Activated CD4-positive, alpha-beta memory T cell treated with anti-CD3 and anti-CD28 coated beads for 36 hours (primary cell): ENCODE measurements around the gene TEX264. TPM values are rescaled to one million over a fixed set of nuclear protein-coding genes. Genes with fewer than 3 reads are reported as not detected.
A peak's percentile ranks its signal among the peaks of the same experiment; 100 is the strongest.

Experiments
- CTCF ChIA-PET: fragments of 350-600 bp; sonication (Branson Sonifier 250); formaldehyde crosslinking; loops from one replicate; lab custom pipeline; 2021; ENCODE audit warnings: antibody characterized with exemption, inconsistent platforms; lab: Charles Lee
- POLR2A ChIA-PET: fragments of 350-600 bp; sonication (Branson Sonifier 250); formaldehyde crosslinking; loops from one replicate; lab custom pipeline; 2021; ENCODE audit warnings: antibody characterized with exemption; lab: Charles Lee
- DNase-seq: peaks from one replicate; pipeline ENCODE4 v3.0.0-alpha.2; 2020
- H3K27ac Mint-ChIP-seq: one replicate; pipeline ENCODE4 v1.8.0; 2021; ENCODE audit warnings: mixed read lengths
- H3K27me3 Mint-ChIP-seq: one replicate; pipeline ENCODE4 v1.8.0; 2021; ENCODE audit warnings: mixed read lengths
- H3K36me3 Mint-ChIP-seq: one replicate; pipeline ENCODE4 v1.8.0; 2021; ENCODE audit warnings: mixed read lengths
- H3K4me1 Mint-ChIP-seq: one replicate; pipeline ENCODE4 v1.8.0; 2021; ENCODE audit warnings: low read depth, mixed read lengths
- H3K4me3 Mint-ChIP-seq: one replicate; pipeline ENCODE4 v1.8.0; 2021; ENCODE audit warnings: mild to moderate bottlenecking, mixed read lengths
- H3K9me3 Mint-ChIP-seq: one replicate; pipeline ENCODE4 v1.8.0; 2021; ENCODE audit warnings: mixed read lengths
- intact Hi-C: fragments of 100-400 bp; cut with micrococcal nuclease; formaldehyde crosslinking; loops from one replicate; pipeline ENCODE4 v1.15.1; 2023
- total RNA-seq, 2 experiments: library from RNA; stranded (reverse); gene quantifications; one replicate each; pipeline ENCODE4 v1.2.3, GENCODE V29; 2021

The TEX264 gene
- total RNA-seq, 2 experiments from 2014 or later = 44.9 to 45.2 TPM

DNA sequence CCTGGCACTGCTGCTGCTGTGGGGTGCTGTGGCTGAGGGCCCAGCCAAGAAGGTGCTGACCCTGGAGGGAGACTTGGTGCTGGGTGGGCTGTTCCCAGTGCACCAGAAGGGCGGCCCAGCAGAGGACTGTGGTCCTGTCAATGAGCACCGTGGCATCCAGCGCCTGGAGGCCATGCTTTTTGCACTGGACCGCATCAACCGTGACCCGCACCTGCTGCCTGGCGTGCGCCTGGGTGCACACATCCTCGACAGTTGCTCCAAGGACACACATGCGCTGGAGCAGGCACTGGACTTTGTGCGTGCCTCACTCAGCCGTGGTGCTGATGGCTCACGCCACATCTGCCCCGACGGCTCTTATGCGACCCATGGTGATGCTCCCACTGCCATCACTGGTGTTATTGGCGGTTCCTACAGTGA is 38.0 kb downstream of the TEX264 start:
- POLR2A ChIA-PET = no interaction called here
- Mint-ChIP-seq H3K36me3 (peaks cover 2% of the 10 kb centered on the region), H3K4me1 (peaks cover 16% of the 10 kb centered on the region), H3K27me3 (no peaks in the 10 kb centered on the region), H3K4me3 (no peak overlapping the region), H3K27ac (no peak overlapping the region), H3K9me3 (peaks cover 2% of the 10 kb centered on the region)
- CTCF ChIA-PET = interaction anchor here (1.5 kb wide), 1 partner anchor 39 kb away, joined by 4 read pairs; no protein-coding TSS in a partner anchor
- DNase-seq = peak; percentile 8
- intact Hi-C loops = no loop called here

DNA sequence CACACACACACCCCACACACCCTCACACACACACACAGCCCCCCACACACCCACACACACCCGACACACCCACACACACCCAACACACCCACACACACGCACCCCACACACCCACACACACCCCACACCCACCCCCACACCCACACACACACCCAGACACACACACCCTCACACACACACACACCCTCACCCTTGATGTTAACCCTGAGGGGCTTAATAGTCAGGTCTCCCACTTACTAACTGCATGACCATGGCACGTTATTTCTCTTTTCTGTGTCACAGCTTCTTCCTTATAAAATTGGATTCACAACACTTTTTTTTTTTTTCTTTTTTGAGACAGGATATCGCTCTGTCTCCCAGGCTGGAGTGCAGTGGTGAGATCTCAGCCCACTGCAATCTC is 38.6 kb downstream of the TEX264 start:
- H3K9me3 Mint-ChIP-seq = peaks cover 2% of the 10 kb centered on the region
- peaks cover 2% of the 10 kb centered on the region for H3K36me3 Mint-ChIP-seq
- ChIA-PET POLR2A (no interaction called here), CTCF (interaction anchor here (1.4 to 2.3 kb wide), 5 partner anchors 9 to 90 kb away, joined by 3 to 10 read pairs (median 7); no protein-coding TSS in a partner anchor)
- peaks cover 16% of the 10 kb centered on the region for H3K4me1 Mint-ChIP-seq
- H3K4me3 Mint-ChIP-seq = peak overlapping the region; percentile 39
- H3K27ac Mint-ChIP-seq = peak overlapping the region; percentile 77
- intact Hi-C loops = no loop called here
- peak; percentile 11 for DNase-seq
- H3K27me3 Mint-ChIP-seq = no peaks in the 10 kb centered on the region

DNA sequence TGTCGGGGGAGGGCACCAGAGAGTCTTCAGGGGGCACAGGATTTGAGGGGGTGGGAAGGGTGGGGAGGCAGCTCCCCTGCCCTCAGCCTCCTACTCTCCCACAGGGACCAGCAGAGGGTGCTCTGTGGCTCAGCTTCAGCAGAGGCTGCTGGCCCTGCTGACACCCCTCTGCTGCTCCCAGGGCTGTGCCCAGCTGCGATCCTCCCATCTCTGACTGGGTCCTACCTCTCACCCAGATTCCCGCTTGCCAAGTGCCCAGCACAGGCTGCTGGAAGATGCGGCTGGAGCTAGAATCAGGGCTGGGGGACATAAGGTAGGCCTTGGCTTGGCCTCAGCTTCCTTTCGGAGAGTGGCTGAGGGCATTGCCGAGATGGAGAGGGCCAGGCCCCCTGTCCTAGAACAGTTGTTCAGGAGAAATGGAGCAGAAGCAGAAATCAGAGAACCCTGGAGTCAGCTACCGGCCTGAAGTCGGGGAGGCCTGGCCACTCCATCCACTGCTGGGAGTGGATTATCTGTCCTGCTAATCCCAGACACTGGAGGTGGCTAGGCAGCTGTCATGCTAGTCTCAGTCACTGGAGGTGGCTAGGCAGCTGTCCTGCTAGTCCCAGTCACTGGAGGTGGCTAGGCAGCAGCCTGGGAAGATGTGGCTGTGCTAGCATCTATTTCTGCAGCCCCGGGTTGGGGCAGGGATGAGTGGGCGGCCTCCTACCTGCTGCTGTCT is 39.7 kb downstream of the TEX264 start:
- POLR2A ChIA-PET = no interaction called here
- Mint-ChIP-seq H3K4me3 (no peak overlapping the region), H3K4me1 (peaks cover 13% of the 10 kb centered on the region), H3K27me3 (no peaks in the 10 kb centered on the region), H3K9me3 (peaks cover 2% of the 10 kb centered on the region), H3K36me3 (peaks cover 2% of the 10 kb centered on the region), H3K27ac (no peak overlapping the region)
- intact Hi-C loops = no loop called here
- CTCF ChIA-PET = interaction anchor here (1.2 to 2.3 kb wide), 5 partner anchors 8 to 89 kb away, joined by 3 to 10 read pairs (median 7); no protein-coding TSS in a partner anchor
- DNase-seq = peak; percentile 15

DNA sequence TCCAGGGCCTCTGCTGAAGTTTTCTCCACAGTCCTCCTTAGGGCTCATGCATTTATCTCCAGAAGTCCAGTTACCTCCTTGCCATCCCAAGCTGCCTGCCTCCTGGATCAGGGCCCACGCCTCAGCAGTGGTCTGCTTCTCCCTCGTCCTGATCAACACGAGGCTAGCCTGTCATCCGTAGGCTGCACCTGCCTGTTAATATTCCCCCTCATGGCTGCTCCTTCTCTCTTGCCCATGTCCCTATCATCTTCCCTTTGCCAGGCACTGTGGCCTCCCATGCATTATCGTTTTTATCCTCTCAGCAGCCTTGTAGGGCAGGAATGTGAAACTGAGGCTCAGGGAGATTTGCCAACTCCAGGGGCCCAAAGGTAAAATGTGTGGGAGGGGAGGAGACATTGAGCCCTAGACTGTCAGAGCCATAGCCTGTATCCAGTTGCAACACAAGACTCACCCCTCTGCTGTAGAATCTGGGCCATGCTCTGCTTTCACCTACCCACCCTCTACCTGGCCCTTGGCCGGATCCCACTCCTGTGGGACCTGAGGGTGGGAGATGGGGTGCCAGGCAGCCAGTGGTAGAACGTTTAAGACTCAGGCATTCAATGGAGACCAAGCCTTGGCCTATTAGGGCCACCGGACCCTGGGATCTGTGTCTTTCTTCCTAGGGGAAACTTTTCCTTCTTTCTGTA is 40.4 kb downstream of the TEX264 start:
- ChIA-PET CTCF (interaction anchor here (1.2 to 2.3 kb wide), 4 partner anchors 8 to 88 kb away, joined by 3 to 10 read pairs (median 8); no protein-coding TSS in a partner anchor), POLR2A (no interaction called here)
- H3K4me1 Mint-ChIP-seq = peaks cover 6% of the 10 kb centered on the region
- no peaks in the 10 kb centered on the region for H3K27me3 Mint-ChIP-seq
- intact Hi-C loops = no loop called here
- peaks cover 2% of the 10 kb centered on the region for H3K9me3 Mint-ChIP-seq
- DNase-seq = peak; percentile 6
- no peak overlapping the region for H3K27ac Mint-ChIP-seq
- no peak overlapping the region for H3K4me3 Mint-ChIP-seq
- H3K36me3 Mint-ChIP-seq = peaks cover 2% of the 10 kb centered on the region

DNA sequence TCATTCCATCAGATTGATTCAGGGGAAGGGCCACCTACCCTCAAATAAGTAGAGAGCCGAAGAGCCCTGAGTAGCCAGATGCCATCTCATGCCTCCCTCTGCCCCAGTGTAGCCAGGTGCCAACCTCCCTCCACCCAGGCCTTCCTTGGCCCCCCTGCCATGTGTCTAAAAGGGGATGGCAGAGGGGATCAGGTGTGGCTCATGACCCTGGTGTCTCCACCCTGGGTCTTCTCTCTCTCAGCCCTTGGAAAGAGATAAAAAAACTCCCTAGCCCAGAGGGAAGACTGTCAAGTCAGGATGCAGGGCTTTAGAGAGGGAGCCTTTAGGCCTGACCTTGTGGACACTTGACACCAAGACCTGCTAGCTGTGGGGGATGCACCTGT is 41.0 kb downstream of the TEX264 start:
- DNase-seq = peak; percentile 6
- Mint-ChIP-seq H3K27me3 (no peaks in the 10 kb centered on the region), H3K4me1 (peaks cover 6% of the 10 kb centered on the region), H3K9me3 (peaks cover 2% of the 10 kb centered on the region), H3K4me3 (no peak overlapping the region), H3K27ac (no peak overlapping the region), H3K36me3 (peaks cover 2% of the 10 kb centered on the region)
- CTCF ChIA-PET = interaction anchor here (0.9 kb wide), 1 partner anchor 210 kb away, joined by 5 read pairs; no protein-coding TSS in a partner anchor
- intact Hi-C loops = no loop called here
- POLR2A ChIA-PET = no interaction called here

DNA sequence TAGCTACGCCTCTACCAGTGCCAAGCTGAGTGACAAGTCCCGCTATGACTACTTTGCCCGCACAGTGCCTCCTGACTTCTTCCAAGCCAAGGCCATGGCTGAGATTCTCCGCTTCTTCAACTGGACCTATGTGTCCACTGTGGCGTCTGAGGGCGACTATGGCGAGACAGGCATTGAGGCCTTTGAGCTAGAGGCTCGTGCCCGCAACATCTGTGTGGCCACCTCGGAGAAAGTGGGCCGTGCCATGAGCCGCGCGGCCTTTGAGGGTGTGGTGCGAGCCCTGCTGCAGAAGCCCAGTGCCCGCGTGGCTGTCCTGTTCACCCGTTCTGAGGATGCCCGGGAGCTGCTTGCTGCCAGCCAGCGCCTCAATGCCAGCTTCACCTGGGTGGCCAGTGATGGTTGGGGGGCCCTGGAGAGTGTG is 41.5 kb downstream of the TEX264 start:
- POLR2A ChIA-PET = no interaction called here
- Mint-ChIP-seq H3K27ac (no peak overlapping the region), H3K4me1 (peaks cover 2% of the 10 kb centered on the region), H3K36me3 (peaks cover 2% of the 10 kb centered on the region), H3K27me3 (no peaks in the 10 kb centered on the region), H3K9me3 (peaks cover 2% of the 10 kb centered on the region), H3K4me3 (no peak overlapping the region)
- CTCF ChIA-PET = interaction anchor here (0.9 kb wide), 1 partner anchor 210 kb away, joined by 5 read pairs; no protein-coding TSS in a partner anchor
- intact Hi-C loops = no loop called here
- DNase-seq = no peak

DNA sequence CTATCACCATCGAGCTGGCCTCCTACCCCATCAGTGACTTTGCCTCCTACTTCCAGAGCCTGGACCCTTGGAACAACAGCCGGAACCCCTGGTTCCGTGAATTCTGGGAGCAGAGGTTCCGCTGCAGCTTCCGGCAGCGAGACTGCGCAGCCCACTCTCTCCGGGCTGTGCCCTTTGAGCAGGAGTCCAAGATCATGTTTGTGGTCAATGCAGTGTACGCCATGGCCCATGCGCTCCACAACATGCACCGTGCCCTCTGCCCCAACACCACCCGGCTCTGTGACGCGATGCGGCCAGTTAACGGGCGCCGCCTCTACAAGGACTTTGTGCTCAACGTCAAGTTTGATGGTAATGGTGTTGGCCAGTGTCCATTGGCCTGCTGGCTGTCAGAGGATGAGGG is 41.9 kb downstream of the TEX264 start:
- CTCF ChIA-PET = interaction anchor here (0.9 kb wide), 1 partner anchor 211 kb away, joined by 5 read pairs; no protein-coding TSS in a partner anchor
- Mint-ChIP-seq H3K4me1 (peaks cover 2% of the 10 kb centered on the region), H3K9me3 (peaks cover 2% of the 10 kb centered on the region), H3K36me3 (peaks cover 2% of the 10 kb centered on the region), H3K27me3 (no peaks in the 10 kb centered on the region), H3K27ac (no peak overlapping the region), H3K4me3 (no peak overlapping the region)
- intact Hi-C loops = no loop called here
- POLR2A ChIA-PET = no interaction called here
- DNase-seq = no peak

DNA sequence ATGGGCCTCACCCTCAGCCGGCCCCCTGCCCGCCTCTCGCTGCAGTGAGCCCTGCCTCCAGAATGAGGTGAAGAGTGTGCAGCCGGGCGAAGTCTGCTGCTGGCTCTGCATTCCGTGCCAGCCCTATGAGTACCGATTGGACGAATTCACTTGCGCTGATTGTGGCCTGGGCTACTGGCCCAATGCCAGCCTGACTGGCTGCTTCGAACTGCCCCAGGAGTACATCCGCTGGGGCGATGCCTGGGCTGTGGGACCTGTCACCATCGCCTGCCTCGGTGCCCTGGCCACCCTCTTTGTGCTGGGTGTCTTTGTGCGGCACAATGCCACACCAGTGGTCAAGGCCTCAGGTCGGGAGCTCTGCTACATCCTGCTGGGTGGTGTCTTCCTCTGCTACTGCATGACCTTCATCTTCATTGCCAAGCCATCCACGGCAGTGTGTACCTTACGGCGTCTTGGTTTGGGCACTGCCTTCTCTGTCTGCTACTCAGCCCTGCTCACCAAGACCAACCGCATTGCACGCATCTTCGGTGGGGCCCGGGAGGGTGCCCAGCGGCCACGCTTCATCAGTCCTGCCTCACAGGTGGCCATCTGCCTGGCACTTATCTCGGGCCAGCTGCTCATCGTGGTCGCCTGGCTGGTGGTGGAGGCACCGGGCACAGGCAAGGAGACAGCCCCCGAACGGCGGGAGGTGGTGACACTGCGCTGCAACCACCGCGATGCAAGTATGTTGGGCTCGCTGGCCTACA is 44.4 kb downstream of the TEX264 start:
- CTCF ChIA-PET = interaction anchor here (5.6 kb wide), 1 partner anchor 82 kb away, joined by 88 read pairs; no protein-coding TSS in a partner anchor
- intact Hi-C loops = no loop called here
- H3K4me3 Mint-ChIP-seq = no peak overlapping the region
- no peak for DNase-seq
- no peaks in the 10 kb centered on the region for H3K9me3 Mint-ChIP-seq
- no peaks in the 10 kb centered on the region for H3K27me3 Mint-ChIP-seq
- no peaks in the 10 kb centered on the region for H3K36me3 Mint-ChIP-seq
- peaks cover 13% of the 10 kb centered on the region for H3K4me1 Mint-ChIP-seq
- H3K27ac Mint-ChIP-seq = no peak overlapping the region
- POLR2A ChIA-PET = no interaction called here

DNA sequence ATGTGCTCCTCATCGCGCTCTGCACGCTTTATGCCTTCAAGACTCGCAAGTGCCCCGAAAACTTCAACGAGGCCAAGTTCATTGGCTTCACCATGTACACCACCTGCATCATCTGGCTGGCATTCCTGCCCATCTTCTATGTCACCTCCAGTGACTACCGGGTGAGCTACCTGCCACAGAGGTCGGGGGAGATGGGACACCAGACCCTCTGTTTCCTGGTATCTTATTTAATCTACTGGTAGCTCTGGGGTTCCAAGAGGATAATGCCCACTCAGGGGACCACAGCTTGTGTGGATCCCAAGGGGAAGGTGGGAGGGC is 44.9 kb downstream of the TEX264 start:
- Mint-ChIP-seq H3K27ac (no peak overlapping the region), H3K27me3 (no peaks in the 10 kb centered on the region), H3K4me1 (peaks cover 14% of the 10 kb centered on the region), H3K36me3 (no peaks in the 10 kb centered on the region), H3K9me3 (no peaks in the 10 kb centered on the region), H3K4me3 (no peak overlapping the region)
- no peak for DNase-seq
- intact Hi-C loops = no loop called here
- ChIA-PET CTCF (interaction anchor here (0.8 to 5.6 kb wide), 4 partner anchors 14 to 214 kb away, joined by 3 to 88 read pairs (median 3); no protein-coding TSS in a partner anchor), POLR2A (no interaction called here)

DNA sequence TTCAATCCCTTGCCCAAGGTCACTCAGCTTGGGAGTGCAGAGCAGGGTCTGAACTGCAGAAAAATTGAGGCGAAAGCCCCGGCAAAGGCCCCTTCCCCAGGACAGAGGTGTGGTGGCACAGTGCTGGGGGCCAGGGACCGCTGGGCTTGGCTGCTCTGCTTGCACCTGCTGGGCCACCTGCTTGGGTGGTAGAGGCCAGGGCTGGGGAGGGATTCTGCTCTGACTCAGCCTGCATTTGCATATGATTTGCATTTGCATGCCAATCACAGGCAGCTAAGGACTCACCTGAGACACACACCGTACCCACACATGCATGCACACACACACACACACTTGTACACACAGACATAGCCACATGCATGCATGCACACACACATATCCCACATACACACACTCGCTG is 45.8 kb downstream of the TEX264 start:
- CTCF ChIA-PET = interaction anchor here (0.8 to 5.6 kb wide), 4 partner anchors 13 to 215 kb away, joined by 3 to 88 read pairs (median 3); no protein-coding TSS in a partner anchor

DNA sequence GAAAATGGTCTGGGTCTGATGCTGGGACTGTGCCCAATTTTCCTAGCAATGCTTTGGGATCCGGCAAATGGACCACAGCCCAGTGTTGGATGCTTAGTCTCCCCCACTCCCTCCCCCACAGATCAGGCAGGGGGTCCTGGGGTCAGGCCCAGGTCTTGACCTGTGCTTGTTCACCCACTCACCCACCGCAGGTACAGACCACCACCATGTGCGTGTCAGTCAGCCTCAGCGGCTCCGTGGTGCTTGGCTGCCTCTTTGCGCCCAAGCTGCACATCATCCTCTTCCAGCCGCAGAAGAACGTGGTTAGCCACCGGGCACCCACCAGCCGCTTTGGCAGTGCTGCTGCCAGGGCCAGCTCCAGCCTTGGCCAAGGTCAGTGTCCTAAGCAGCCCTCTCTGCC is 46.4 kb downstream of the TEX264 start:
- H3K36me3 Mint-ChIP-seq = no peaks in the 10 kb centered on the region
- H3K9me3 Mint-ChIP-seq = no peaks in the 10 kb centered on the region
- H3K27me3 Mint-ChIP-seq = no peaks in the 10 kb centered on the region
- peaks cover 22% of the 10 kb centered on the region for H3K4me1 Mint-ChIP-seq
- H3K27ac Mint-ChIP-seq = no peak overlapping the region
- POLR2A ChIA-PET = interaction anchor here (1.0 kb wide), 1 partner anchor 9 kb away, joined by 3 read pairs; no protein-coding TSS in a partner anchor
- DNase-seq = no peak
- no peak overlapping the region for H3K4me3 Mint-ChIP-seq
- CTCF ChIA-PET = interaction anchor here (1.2 to 5.6 kb wide), 3 partner anchors 17 to 216 kb away, joined by 3 to 88 read pairs (median 14); no protein-coding TSS in a partner anchor
- intact Hi-C loops = no loop called here

More for the DNA sequence above, 45.8 kb downstream of the TEX264 start:
- intact Hi-C loops = no loop called here
- peaks cover 18% of the 10 kb centered on the region for H3K4me1 Mint-ChIP-seq
- no peak overlapping the region for H3K27ac Mint-ChIP-seq
- no peaks in the 10 kb centered on the region for H3K9me3 Mint-ChIP-seq
- H3K36me3 Mint-ChIP-seq = no peaks in the 10 kb centered on the region
- H3K27me3 Mint-ChIP-seq = no peaks in the 10 kb centered on the region
- H3K4me3 Mint-ChIP-seq = no peak overlapping the region
- POLR2A ChIA-PET = interaction anchor here (1.0 kb wide), 1 partner anchor 9 kb away, joined by 3 read pairs; no protein-coding TSS in a partner anchor
- DNase-seq = no peak
